ENCODE data around the gene GRK5.
"Not testable (repeated sequence)": the region's sequence is repeated elsewhere in the genome, so short reads cannot be mapped to it uniquely, and the experiment has no call there.

GRK5 gene

DNA sequence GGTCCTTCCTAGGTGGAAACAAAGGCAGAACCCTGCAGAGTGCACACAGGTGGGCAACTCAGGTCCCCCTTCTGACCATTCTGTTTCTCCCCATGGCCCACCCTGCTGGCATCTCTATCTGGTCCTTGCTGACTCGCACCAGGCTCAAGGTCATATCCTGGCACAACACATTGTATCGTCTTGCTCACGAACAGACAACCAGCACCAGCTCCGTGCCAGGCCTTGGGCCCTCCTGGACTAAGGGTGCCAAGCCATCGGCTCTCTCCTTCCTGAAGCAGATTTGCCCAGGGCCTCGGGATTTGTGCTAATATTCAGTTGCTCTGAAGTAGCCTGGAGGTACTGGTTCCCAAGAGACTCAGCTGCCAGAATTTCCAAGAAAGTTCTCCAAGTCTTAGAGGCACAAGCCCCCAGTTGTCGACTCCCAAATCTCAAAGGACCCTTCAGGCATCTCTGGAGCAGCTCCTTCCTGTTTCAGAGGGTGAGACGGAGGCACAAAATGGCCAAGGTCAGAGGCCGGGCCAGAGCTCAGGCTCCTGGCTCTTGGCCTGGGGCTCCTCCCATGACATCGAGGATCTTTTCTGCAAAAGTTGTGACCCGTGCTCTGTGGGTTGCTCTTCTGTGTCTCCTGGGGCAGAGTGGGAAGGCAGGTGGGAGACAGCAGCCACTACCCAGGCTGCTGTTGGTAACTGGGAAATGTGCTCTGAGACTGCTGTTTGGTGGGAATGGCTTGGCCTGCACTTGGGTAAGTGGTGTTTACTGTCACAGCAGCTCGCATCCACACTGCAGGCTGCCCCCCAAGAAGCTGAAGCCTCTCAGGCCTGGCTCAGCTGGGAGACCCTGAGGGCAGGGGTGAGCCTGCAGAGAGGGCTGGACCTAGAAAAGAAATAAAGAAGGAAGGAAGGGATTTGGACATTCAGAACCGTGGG lies 213.8 kb downstream of the GRK5 start:
- no peak for DNase-seq (ENCODE audit: low read depth, low spot score)

DNA sequence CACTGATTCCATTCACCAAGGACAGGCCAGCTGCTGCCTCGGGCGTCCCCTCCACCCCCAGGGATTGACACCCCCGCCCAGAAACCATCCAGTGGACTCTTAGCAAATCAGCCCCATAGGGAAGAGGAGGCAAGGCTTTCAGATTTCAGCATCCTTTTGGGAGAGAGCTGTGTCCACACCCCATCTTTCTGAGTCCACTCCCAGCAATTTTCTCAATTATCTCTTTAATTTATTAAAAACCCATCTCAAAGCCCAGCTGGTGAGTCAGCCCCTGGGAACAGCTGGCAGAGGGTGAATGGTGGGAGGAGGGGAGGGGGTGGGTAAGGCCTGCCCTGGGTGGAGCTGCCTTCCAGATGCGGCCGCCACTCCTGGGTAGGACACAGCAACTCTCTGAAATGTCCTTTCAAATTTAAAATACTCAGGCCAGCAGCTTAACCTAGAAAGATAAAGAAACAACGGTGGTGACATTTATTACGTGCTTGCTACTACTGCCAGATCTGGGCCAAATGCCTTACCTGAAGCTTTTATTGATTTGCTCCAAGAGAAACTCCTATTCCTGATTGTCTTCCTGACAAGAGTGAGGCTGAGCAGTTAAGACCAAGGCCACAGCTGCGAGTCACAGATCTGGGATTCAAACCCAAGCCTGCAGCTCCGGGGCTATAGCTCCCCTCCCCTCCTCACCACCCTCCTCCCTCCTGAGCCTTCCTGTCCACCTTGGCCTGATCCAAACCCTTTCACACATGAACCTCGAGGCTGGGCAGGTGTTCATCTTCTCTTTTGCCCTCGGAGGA lies 214.7 kb downstream of the GRK5 start:
- no peak for DNase-seq (ENCODE audit: low read depth, low spot score)

DNA sequence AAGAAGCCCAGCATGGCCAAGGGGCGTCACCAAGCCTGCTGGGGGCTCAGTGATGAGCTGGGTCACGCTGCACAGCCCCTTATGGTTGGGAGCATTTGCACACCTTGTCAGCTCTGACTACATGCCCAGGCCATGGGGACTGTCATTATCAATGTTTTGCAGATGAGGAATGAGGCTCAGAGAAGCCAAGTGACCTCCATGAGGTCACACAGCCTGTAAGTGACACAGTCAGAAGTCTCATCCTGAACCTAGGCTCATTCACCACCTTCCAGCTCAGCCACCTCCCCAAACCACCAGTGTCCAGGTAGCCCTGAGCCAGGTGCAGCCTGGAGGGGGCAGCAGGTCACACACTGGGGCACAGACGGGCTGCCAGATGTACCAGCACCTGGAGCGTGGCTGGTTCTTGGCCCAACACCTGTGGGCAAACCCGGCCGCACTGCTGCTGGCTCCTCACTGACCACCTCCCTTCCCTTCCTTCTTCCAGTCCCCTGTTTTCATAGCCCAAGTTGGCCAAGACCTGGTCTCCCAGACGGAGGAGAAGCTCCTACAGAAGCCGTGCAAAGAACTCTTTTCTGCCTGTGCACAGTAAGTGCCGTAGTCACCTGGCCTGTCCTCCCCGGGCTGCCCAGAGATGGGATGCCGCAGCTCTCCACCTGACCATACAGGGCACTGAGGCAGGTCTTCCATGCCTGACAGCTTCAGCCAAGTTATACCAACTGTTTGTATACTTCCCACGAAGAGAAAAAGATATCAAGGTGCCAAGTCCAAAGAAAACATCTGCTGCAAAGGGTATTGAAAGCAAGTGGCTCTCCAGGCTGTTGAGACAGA lies 215.5 kb downstream of the GRK5 start:
- no peak for DNase-seq (ENCODE audit: low read depth, low spot score)

DNA sequence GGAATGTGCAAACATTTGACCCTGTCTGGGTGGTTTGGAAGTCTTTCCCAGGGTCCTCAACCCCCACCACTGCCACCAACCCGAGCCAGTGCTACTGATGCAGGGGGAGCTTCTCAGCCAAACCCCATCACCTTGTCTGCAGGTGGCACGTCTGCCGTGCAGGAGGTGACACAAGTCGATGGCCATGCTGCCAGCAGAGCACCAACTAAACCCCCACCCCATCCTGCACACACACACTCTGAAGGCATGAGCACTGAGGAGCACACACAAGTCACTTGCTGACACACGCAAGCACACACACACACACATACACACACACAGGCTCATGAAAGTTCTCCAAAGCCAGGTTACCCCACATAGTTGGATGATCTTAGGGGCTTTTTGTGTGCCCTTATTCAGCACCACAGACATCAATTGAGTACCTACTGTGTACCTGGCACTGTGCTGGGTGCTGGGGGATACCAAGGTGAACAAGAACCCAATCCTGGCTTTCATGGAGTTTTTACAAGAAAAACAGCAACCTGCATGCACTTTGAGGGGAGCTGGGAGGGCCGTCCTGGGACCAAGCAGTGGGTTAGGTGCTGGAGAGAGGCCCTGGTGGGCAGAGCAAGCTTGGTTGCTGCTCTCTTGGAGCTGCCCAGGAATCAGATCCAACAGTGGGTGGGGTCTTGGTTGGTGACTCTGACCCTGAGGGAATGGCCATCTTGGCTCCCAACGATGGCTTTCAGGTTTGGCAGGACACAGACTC lies 216.3 kb downstream of the GRK5 start:
- no peak for DNase-seq (ENCODE audit: low read depth, low spot score)

DNA sequence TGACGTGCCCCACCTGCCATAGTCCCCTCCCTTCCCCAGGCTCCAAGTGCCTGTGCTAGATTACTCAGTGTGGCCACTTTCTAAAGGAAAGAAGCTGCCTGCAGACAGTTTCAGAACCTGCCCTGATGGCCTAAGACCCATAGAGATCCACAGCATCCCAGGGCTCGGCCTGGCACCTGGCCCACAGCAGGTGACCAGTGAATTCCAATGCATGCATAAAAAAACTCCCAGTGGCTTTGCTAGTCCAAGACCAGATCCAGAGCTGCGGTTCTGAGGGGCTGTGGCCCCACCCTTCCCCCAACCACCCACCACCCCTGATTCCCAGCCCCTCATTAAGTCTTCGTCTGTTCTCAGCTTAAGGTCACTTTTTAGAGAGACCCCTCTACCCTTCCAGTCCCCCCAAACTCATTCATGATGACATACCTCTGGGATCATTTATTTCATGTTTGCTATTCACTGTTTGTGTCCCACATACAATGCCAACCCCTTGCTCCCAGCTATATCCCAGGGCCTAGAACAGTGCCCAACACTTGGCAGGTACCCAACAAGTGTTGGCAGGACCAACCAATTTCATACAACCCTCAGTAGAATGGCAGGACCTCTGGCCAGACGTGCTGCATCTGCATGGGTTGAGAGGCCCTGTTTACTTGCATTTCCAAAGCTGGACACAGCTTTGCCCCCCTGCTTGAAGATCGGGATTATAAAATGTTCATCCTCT lies 217.0 kb downstream of the GRK5 start:
- no peak for DNase-seq (ENCODE audit: low read depth, low spot score)

DNA sequence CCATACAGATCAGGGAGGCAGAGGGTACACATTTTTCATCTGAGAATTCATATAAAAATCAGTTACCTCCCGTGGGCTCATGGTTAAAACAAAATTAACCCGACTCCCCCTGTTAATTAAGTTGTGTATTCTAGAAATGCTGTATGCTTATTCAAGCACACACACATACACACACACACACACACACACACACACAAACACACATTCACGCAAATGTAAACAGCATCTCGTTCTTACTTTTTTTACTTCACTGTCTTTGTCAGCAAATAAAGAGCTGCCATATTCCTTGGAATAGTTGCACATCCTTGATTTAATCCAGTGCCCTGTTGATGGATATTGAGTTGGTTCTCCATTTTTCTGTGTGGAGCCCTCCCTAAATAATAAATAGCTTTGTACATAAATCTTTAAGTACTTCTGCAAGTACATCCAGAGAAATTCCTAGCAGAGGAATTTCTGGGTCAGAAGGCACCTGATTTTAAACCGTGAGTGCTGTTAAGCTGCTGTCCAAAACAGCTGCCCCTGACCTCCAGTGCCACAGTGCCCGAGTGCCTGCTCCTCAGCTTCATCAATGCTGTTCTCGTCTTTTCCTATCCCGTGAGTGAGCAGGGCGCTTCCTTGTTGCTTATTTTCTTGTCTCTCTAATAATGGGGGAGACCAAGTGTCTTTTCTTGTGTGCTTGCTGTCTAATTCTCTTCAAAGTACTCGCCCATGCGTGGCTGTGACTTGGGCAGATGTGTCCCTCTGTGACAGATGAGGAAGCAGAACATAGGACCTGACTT lies 217.9 kb downstream of the GRK5 start:
- no peak for DNase-seq (ENCODE audit: low read depth, low spot score)

DNA sequence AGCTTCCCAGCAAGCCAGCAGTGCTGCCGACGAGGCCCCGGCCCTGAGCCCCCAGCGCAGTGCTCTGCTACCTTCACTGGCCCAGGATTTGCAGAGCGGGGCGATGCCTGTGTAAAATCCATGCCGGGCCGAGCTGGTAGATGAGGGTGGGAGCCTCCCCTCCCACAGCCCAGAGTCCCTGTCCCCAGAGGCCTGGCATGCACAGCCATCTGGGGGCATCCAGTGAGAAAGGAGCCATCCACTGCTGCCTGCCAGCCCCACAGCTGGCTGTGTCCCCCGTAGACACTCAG lies 218.5 kb downstream of the GRK5 start:
- DNase-seq (ENCODE audit: low read depth, low spot score), result no peak

DNA sequence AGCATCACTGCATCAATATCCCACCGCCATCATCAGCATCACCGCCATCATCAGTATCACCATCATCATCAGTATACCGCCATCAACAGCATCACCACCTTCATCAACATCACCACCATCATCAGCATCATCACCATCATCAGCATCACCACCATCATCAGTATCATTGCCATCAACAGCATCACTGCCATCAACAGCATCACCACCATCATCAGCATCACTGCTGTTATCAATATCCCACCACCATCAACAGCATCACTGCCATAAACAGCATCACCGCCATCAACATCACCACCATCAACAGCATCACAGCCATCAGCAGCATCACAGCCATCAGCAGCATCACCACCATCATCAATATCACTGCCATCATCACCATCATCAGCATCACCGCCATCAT lies 219.3 kb downstream of the GRK5 start:
- DNase-seq (ENCODE audit: low read depth, low spot score), result no peak

DNA sequence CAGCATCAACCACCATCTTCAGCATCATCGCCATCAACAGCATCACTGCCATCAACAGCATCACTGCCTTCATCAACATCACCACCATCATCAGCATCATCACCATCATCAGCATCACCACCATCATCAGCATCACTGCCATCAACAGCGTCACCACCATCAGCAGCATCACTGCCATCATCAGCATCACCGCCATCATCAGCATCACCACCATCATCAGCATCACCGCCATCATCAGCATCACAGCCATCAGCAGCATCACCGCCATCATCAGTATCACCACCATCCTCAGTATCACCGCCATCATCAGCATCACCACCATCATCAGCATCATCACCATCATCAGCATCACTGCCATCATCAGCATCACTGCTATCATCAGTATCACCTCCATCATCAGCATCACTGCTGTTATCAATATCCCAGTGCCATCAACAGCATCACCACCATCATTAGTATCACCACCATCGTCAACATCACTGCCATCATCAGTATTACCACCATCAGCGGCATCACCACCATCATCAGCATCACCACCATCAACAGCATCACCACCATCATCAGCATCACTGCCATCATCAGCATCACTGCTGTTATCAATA lies 220.0 kb downstream of the GRK5 start:
- DNase-seq (ENCODE audit: low read depth, low spot score), result no peak

DNA sequence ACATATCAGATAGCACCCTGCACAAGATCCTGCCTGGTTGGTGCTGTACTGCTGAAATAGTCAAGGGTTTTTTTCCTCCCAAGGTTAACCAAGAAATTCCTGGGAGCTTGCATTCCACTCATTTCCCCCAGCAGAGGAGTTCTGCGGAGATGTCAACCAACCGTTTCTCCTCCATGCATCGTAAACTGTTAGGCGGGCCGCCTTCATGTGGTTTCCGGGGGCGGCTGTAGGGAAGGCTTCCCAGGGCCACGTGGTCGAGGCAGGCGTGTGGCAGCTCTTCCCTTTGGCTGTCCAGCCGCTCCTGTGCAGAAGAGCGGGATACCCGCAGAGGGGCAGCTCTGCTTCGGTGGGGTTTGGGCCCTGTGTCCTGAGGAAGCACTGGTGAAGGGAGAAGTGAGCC lies 221.4 kb downstream of the GRK5 start:
- no peak for DNase-seq (ENCODE audit: low read depth, low spot score)

DNA sequence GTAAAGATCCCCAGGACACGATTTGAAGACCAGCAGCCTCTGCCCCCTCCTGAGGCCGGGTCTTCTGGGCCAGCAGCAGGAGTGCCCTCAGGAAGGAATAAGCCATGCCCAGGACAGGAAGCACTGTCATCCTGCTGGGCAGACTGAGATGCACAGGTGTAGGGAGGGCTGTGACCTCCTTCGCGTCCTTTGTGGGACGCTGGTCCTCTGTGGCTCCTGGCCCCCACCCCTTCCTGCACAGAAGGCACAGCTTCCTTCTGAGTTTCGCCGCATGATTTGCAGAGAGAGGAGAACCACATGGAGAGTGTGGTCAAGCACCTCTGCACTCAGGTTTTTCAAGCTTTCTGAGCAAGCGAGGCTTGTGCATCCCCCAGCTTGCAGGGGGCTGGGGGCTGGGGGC lies 222.4 kb downstream of the GRK5 start:
- DNase-seq (ENCODE audit: low read depth, low spot score), result no peak

DNA sequence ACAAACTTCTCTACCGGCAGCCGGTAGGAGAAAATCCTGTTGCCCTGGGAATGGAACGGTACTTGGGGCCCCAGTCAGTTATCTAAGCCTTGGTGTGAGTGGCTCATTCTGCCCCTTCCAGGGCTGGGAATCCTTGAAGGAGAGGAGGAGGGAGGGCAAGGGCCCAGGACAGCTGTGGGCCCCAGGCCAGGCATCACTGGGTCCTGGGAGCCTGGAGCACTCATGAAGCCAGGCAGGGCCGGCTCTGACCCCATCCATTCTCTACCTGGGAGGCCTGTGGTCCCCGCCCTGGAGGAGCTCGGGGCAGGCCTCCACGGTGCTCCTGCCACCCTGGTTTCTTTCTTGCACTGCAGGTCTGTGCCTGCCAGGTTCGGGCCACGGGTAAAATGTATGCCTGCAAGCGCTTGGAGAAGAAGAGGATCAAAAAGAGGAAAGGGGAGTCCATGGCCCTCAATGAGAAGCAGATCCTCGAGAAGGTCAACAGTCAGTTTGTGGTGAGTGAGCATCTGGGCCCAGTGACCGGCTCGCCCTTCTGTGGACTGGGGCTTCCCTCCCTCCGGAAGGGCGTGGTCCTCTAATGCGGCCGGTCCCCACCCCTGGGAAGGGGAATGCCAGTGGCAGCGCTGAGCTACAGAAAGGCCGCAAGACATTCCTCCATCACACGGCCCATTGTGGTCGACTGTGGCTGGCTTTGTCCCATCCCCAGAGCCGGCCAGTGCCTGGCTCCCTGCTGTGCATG lies 223.8 kb downstream of the GRK5 start:
- no peak for DNase-seq (ENCODE audit: low read depth, low spot score)

DNA sequence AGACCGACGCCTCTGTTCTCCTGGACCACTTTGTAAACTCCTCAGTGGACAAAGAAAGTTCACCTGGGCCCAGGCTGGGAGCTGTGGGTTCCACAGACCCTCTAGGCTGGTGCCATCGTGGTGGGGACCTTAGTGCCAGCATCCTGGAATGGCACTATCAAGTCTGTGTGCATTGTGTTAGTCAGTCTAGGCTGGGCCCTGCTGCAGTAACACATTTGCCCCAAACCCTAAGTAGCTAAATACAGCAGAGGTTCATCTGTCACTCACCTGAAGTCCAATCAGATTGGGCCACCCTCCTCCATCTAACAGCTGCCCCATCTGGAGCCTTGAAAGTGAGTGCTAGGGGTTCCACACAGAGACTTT lies 224.4 kb downstream of the GRK5 start:
- DNase-seq (ENCODE audit: low read depth, low spot score), result no peak

DNA sequence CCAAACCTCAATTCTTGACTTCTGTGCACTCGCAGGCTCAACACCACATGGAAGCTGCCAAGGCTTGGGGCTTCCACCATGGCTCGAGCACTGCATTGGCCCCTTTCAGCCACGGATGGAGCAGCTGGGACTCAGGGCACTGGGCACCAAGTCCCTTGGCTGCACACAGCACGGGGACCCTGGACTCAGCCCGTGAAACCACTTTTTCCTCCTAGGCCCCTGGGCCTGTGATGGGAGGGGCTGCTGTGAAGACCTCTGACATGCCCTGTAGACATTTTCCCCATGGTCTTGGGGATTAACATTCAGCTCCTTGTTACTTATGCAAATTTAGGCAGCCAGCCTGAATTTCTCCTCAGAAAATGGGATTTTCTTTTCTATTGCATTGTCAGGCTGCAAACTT lies 227.6 kb downstream of the GRK5 start:
- not testable (repeated sequence) for DNase-seq (ENCODE audit: low read depth, low spot score)

DNA sequence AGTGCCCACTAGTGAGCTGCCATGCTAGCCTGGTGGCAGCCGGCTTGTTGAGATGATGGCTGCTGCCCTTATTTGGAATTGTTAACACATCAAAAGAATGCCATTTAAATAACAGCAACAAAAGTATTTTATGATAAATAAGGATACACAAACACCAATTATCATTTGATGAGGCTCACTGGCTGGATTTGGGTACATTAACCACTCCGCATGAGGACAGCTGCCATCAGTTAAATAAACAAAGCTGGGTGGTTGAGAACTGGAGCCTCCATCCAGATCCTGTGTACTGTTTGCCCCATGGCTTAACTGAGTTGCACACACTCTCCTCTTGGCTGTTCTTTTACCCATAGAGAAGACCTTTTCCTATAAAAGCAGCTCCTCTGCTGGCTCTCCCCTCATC lies 231.3 kb downstream of the GRK5 start:
- no peak for DNase-seq (ENCODE audit: low read depth, low spot score)

DNA sequence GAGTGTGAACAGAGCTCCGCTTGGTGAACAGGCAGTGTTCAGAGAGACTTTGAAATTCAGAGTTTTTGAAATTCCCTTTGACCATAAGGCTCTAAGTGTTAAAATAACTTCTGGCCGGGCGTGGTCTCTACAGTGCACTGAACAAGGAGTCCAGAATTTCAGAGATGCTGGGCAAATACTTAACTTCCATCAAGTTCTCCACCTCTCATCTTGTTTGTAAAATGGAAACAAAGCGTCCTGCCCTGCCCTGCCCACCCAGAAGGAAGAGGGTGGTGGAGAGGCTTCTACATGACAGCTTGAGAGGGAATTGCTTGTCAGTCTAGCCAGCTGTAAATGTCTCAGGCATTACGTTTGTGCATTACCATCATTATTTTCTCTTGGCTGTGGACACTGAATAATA lies 232.6 kb downstream of the GRK5 start:
- DNase-seq (ENCODE audit: low read depth, low spot score), result no peak

DNA sequence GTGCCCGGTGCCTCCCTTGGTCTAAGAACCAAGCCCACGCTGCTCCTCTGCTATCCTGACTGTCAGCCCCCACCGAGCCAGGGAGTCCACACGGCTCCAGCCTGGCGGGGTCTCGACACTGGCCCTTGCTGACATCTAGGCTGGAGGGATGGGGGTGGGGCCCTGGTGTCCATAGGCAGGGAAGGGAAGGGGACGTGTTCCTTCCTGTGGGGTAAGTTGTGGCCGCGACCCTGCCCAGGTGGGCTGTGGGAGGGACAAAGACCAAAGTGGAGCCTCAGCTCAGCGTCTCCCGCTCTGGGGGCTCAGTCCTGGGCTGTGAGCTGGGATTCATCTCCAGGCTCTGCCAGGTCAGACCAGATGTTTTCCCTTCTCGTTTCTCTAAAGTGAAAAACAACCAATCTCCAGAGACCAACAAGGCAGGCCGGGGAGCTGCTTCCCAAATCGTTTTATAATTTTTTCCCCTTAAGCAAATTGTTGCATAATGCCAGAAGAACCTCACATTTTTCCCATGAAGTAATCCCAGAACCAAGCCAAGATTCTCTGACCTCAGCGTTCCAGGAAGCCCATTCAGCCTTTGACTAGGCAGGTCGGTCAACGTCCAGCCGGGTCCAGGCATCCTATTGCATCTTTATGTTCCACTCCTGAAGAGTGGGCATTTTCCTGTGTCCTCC lies 233.9 kb downstream of the GRK5 start:
- DNase-seq (ENCODE audit: low read depth, low spot score), result no peak

DNA sequence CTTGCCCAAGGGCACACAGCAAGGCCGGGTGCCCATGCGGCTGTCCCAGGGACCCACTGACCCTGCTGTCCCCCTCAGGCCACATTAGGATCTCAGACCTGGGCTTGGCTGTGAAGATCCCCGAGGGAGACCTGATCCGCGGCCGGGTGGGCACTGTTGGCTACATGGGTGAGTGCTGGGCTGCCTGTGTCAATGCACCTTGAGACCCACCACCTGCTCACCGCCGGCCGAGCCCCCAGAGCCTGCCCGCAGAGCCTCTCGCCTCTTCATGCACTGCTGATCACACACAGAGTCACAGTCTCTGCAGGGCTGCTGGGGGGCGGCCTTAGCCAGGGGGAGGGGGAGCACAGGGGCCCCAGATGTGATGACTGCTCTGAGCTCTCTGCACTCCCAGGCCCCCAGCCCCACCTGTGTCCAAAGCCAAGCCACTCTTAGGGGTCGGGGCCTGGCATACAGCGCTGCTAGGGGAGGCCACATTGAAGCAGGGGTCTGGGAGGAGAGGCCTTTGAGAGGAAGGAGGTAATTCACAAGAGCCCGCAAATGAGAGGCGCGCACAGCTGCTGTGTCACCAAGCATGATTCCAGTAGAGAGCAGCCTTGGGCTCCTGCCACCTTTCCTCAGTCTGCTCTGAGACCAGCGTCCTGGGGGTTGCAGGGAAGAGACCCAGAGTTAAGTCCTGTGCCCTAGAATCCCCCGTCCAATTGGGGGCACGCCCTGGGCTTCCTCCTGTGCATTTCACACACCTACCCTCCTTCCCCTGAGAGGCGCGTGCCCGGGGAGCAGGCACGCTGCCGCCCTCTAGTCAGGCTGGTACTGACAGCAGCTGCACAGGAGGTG lies 234.8 kb downstream of the GRK5 start:
- DNase-seq (ENCODE audit: low read depth, low spot score), result no peak
